GM12892 (cell line): ENCODE results near the gene ADIPOR1.

ENCODE experiments used
- POLR2A ChIP-seq: IDR thresholded peaks from 2 replicates; pipeline ENCODE4 v1.6.1; 2011; ENCODE audit warnings: low read depth, low read length, control low read depth
- POLR2AphosphoS5 ChIP-seq: IDR thresholded peaks from 2 replicates; pipeline ENCODE4 v1.6.1; 2011; ENCODE audit warnings: low read depth, low read length, control low read depth
- TAF1 ChIP-seq: IDR thresholded peaks from 2 replicates; pipeline ENCODE4 v1.6.1; 2011; ENCODE audit warnings: low read depth, mild to moderate bottlenecking, control low read depth, low read length, borderline replicate concordance

GRCh38 chr1:202966006-202966898 is 8.1 kb upstream of the ADIPOR1 start:
- TF ChIP-seq POLR2A, result no peak
- no peak for TF ChIP-seq TAF1
- no peak for TF ChIP-seq POLR2AphosphoS5
